H1 (cell line): ENCODE measurements around the gene SRRM3. TPM values are rescaled to one million over a fixed set of nuclear protein-coding genes. Genes with fewer than 3 reads are reported as not detected.

Experiments used
- CTCF ChIA-PET: fragments of 300-600 bp; sonication (Branson Sonifier 250); formaldehyde crosslinking; loops from one replicate; lab custom pipeline; 2021; ENCODE audit not compliant: partially characterized antibody; lab: Charles Lee
- POLR2A ChIA-PET: fragments of 300-600 bp; sonication (Branson Sonifier 250); formaldehyde crosslinking; loops from one replicate; lab custom pipeline; 2021; ENCODE audit warnings: inconsistent platforms; ENCODE audit not compliant: partially characterized antibody; lab: Charles Lee
- DNase-seq, 2 experiments: peaks; one replicate each; pipeline versions ENCODE4 v3.0.0 to v3.0.0-alpha.2; 2010 to 2022; ENCODE audit warnings: low spot score in 2 of 2, low read depth in 1 of 2, mixed read lengths in 1 of 2
- FAIRE-seq: peaks from 2 replicates; lab custom pipeline; 2011; peaks lifted over from hg19 to GRCh38; lab: Jason Lieb, UNC
- H2AFZ ChIP-seq: 2 replicates; pipeline ENCODE4 v1.8.1; 2012; ENCODE audit warnings: low read length, inconsistent platforms
- H2AK5ac ChIP-seq: 2 replicates; pipeline ENCODE4 v1.6.1; 2013; ENCODE audit warnings: low read depth, low read length
- H2BK120ac ChIP-seq: replicated peaks from 2 replicates; pipeline ENCODE3; 2013; ENCODE audit warnings: low read depth, low read length, inconsistent platforms
- H2BK12ac ChIP-seq: 2 replicates; pipeline ENCODE4 v1.6.1; 2013; ENCODE audit warnings: low read depth, low read length
- H2BK15ac ChIP-seq: 2 replicates; pipeline ENCODE4 v1.6.1; 2013; ENCODE audit warnings: low read length
- H2BK20ac ChIP-seq: 2 replicates; pipeline ENCODE4 v1.6.1; 2013; ENCODE audit warnings: low read length
- H2BK5ac ChIP-seq: 2 replicates; pipeline ENCODE4 v1.6.1; 2013; ENCODE audit warnings: low read depth, low read length
- H3K14ac ChIP-seq: 2 replicates; pipeline ENCODE4 v1.6.1; 2013; ENCODE audit warnings: inconsistent platforms; ENCODE audit not compliant: insufficient read length
- H3K18ac ChIP-seq: 2 replicates; pipeline ENCODE4 v1.6.1; 2013; ENCODE audit warnings: low read length; ENCODE audit errors: extremely low read depth
- H3K23ac ChIP-seq: 2 replicates; pipeline ENCODE4 v1.6.1; 2013; ENCODE audit warnings: inconsistent platforms; ENCODE audit not compliant: insufficient read length
- H3K23me2 ChIP-seq: 2 replicates; pipeline ENCODE4 v1.6.1; 2013; ENCODE audit warnings: low read depth, low read length
- H3K27ac ChIP-seq: 2 replicates; pipeline ENCODE4 v1.6.1; 2011; ENCODE audit warnings: low read depth, low read length, inconsistent platforms
- H3K27me3 ChIP-seq, 4 experiments: replicated peaks in 1 of 4; 1 replicate in 1 of 4; 2 replicates in 3 of 4; pipeline versions ENCODE4 v1.6.1 to v1.8.1; 2011 to 2013; ENCODE audit warnings: low read length in 3 of 4, mild to moderate bottlenecking in 3 of 4, inconsistent platforms in 2 of 4, mixed read lengths in 2 of 4, moderate library complexity in 1 of 4; ENCODE audit not compliant: control insufficient read depth in 3 of 4, insufficient read depth in 3 of 4; ENCODE audit errors: extremely low read depth in 1 of 4
- H3K36me3 ChIP-seq, 4 experiments: 2 replicates each; pipeline versions ENCODE4 v1.6.1 to v1.8.1; 2011 to 2013; ENCODE audit warnings: mild to moderate bottlenecking in 4 of 4, low read length in 3 of 4, moderate library complexity in 2 of 4, control low read depth in 1 of 4, inconsistent platforms in 1 of 4; ENCODE audit not compliant: insufficient read depth in 4 of 4, control insufficient read depth in 2 of 4
- H3K4ac ChIP-seq: replicated peaks from 2 replicates; pipeline ENCODE3; 2013; ENCODE audit warnings: low read length, low read depth, mixed read lengths, inconsistent platforms; ENCODE audit not compliant: insufficient read length
- H3K4me1 ChIP-seq, 4 experiments: replicated peaks in 1 of 4; 1 replicate in 1 of 4; 2 replicates in 3 of 4; pipeline versions ENCODE4 v1.6.1 to v1.8.1; 2011 to 2013; ENCODE audit warnings: low read length in 3 of 4, inconsistent platforms in 2 of 4, mixed read lengths in 1 of 4; ENCODE audit not compliant: insufficient read depth in 4 of 4, control insufficient read depth in 3 of 4
- H3K4me2 ChIP-seq, 2 experiments: 2 replicates each; pipeline versions ENCODE4 v1.6.1 to v1.8.1; 2011 to 2013; ENCODE audit warnings: low read depth in 2 of 2, low read length in 2 of 2, control low read depth in 1 of 2, inconsistent platforms in 1 of 2, mild to moderate bottlenecking in 1 of 2; ENCODE audit not compliant: insufficient read depth in 1 of 2
- H3K4me3 ChIP-seq, 4 experiments: fragments of 200-600, 300-600 bp in 1 of 4; sonication (generic), shearing (Covaris generic), sonication (Bioruptor Twin) in 1 of 4; 2 replicates each; pipeline versions ENCODE4 v1.5.1 to v1.8.1; 2011 to 2016; ENCODE audit warnings: low read length in 4 of 4, low read depth in 3 of 4, control low read depth in 2 of 4, inconsistent platforms in 2 of 4, mild to moderate bottlenecking in 2 of 4, mixed read lengths in 1 of 4, moderate library complexity in 1 of 4; ENCODE audit not compliant: insufficient read depth in 2 of 4; ENCODE audit errors: extremely low read depth in 1 of 4
- H3K56ac ChIP-seq: replicated peaks from 2 replicates; pipeline ENCODE3; 2013; ENCODE audit warnings: low read depth, mild to moderate bottlenecking, mixed read lengths, low read length, inconsistent platforms; ENCODE audit not compliant: insufficient read length
- H3K79me1 ChIP-seq: 2 replicates; pipeline ENCODE4 v1.6.1; 2013; ENCODE audit warnings: low read depth, low read length, control low read depth
- H3K79me2 ChIP-seq, 2 experiments: 2 replicates each; pipeline versions ENCODE4 v1.6.1 to v1.8.1; 2012 to 2013; ENCODE audit warnings: low read length in 2 of 2, mild to moderate bottlenecking in 2 of 2, inconsistent platforms in 1 of 2; ENCODE audit not compliant: insufficient read depth in 2 of 2, control insufficient read depth in 1 of 2
- H3K9ac ChIP-seq, 4 experiments: replicated peaks in 1 of 4; 1 replicate in 1 of 4; 2 replicates in 3 of 4; pipeline versions ENCODE4 v1.6.1 to v1.8.1; 2011 to 2013; ENCODE audit warnings: low read depth in 3 of 4, low read length in 3 of 4, control low read depth in 2 of 4, mild to moderate bottlenecking in 2 of 4, moderate library complexity in 2 of 4, inconsistent platforms in 1 of 4; ENCODE audit errors: extremely low read depth in 1 of 4
- H3K9me3 ChIP-seq, 2 experiments: 2 replicates each; pipeline versions ENCODE4 v1.6.1 to v1.8.1; 2012 to 2013; ENCODE audit warnings: mild to moderate bottlenecking in 2 of 2, moderate library complexity in 2 of 2, control low read depth in 1 of 2, inconsistent platforms in 1 of 2, low read depth in 1 of 2, low read length in 1 of 2, mixed read lengths in 1 of 2; ENCODE audit not compliant: insufficient read depth in 2 of 2
- H4K20me1 ChIP-seq, 2 experiments: replicated peaks in 1 of 2; 2 replicates each; pipeline versions ENCODE3 to v1.8.1; 2011 to 2013; ENCODE audit warnings: inconsistent platforms in 2 of 2, low read length in 2 of 2, mild to moderate bottlenecking in 1 of 2; ENCODE audit not compliant: insufficient read depth in 2 of 2, control insufficient read depth in 1 of 2
- H4K5ac ChIP-seq: 2 replicates; pipeline ENCODE4 v1.6.1; 2013; ENCODE audit warnings: low read length, low read depth, mixed read lengths, inconsistent platforms; ENCODE audit not compliant: insufficient read length
- H4K8ac ChIP-seq: 2 replicates; pipeline ENCODE4 v1.8.0; 2013; ENCODE audit warnings: mild to moderate bottlenecking, moderate library complexity, low read length, inconsistent platforms; ENCODE audit not compliant: insufficient read depth; ENCODE audit errors: extremely low read depth
- H4K91ac ChIP-seq: replicated peaks from 2 replicates; pipeline ENCODE3; 2013; ENCODE audit warnings: low read length, mixed read lengths, inconsistent platforms; ENCODE audit not compliant: insufficient read length
- BCL11A ChIP-seq, 2 experiments: IDR thresholded peaks; one replicate each; pipeline ENCODE4 v1.6.1; 2011; ENCODE audit warnings: low read depth in 2 of 2, low read length in 2 of 2, mild to moderate bottlenecking in 2 of 2
- JUN ChIP-seq: IDR thresholded peaks from 2 replicates; pipeline ENCODE4 v1.6.1; 2011; ENCODE audit warnings: low read depth, mild to moderate bottlenecking, improper control_type of control experiment, low read length
- JUND ChIP-seq: IDR thresholded peaks from 2 replicates; pipeline ENCODE4 v1.6.1; 2011; ENCODE audit warnings: mild to moderate bottlenecking, improper control_type of control experiment, low read length
- SP4 ChIP-seq: IDR thresholded peaks from 2 replicates; pipeline ENCODE4 v1.6.1; 2012; ENCODE audit warnings: low read length, inconsistent platforms
- TAF7 ChIP-seq: optimal IDR thresholded peaks from 2 replicates; pipeline ENCODE3; 2011; ENCODE audit warnings: low read depth, mild to moderate bottlenecking, inconsistent platforms, low read length, moderate library complexity, borderline replicate concordance
- TBP ChIP-seq: IDR thresholded peaks from 2 replicates; pipeline ENCODE4 v1.6.1; 2011; ENCODE audit warnings: low read depth, low read length, improper control_type of control experiment
- WGBS, 2 experiments: shearing (Covaris generic) in 1 of 2; methylation state at CpG; one replicate each; pipeline versions ENCODE4 v1.1.6 to v1.1.7; 2013 to 2015; ENCODE audit warnings: low lambda C conversion rate in 2 of 2, mixed read lengths in 2 of 2, inconsistent platforms in 1 of 2, low coverage in 1 of 2, missing lambda C conversion rate in 1 of 2; ENCODE audit not compliant: insufficient replicate concordance in 2 of 2, insufficient coverage in 1 of 2, insufficient read length in 1 of 2; ENCODE audit errors: extremely low coverage in 1 of 2, missing lambda C conversion rate in 1 of 2; 5-methylcytosine and 5-hydroxymethylcytosine counted together
- polyA plus RNA-seq, 7 experiments: library from polyadenylated mRNA; depleted of rRNA in 3 of 7; stranded (reverse) in 5 of 7; unstranded in 2 of 7; fragments of >200 nt in 5 of 7; fragments of 200-250 nt in 2 of 7; gene quantifications; 1 replicate in 5 of 7; 2 replicates in 1 of 7; 4 replicates in 1 of 7; pipeline versions ENCODE4 v1.2.1 to v1.2.3, GENCODE V29; 2011 to 2013; ENCODE audit warnings: missing spikeins in 2 of 7, mixed read lengths in 2 of 7
- total RNA-seq: library from RNA; stranded (reverse); fragmentation: NEBNext Ultra II Directional; extraction: Animal tissue kit (Norgen Biotek cat#: 25700); gene quantifications from 2 replicates; pipeline ENCODE4 v1.2.1, GENCODE V29; 2021

Gene SRRM3
- total and polyA plus RNA-seq, 2 of the 8 experiments (the other 6 are each of a cell fraction or from before 2014, with no cell fraction given) = 10.4 to 17.4 TPM

GRCh38 chr7:76269895-76270294 lies 68.2 kb downstream of the SRRM3 start:
- H3K4me1 ChIP-seq = peaks cover 7 to 32% (median 22%) of the 10 kb centered on the region in 4 experiments
- H2BK20ac ChIP-seq = no peak overlapping the region
- ChIA-PET CTCF (interaction anchor here (0.6 to 4.8 kb wide), 13 partner anchors 9 to 103 kb away, joined by 3 to 26 read pairs (median 4); partner anchors contain the start of gene SRRM3), POLR2A (interaction anchor here (1.2 to 2.1 kb wide), 6 partner anchors 12 to 50 kb away, joined by 3 to 11 read pairs (median 6); no protein-coding TSS in a partner anchor)
- no peaks in the 10 kb centered on the region for H4K20me1 ChIP-seq
- no peak overlapping the region; a peak in 1 of 4 replicates for H3K4me2 ChIP-seq
- FAIRE-seq (no peak), DNase-seq (no peak)
- 42% methylated on average over 5 of the region's 5 CpGs; no CpG with 5 or more reads in 1 of the 2 experiments for WGBS, 2 experiments
- no peak overlapping the region for H2BK15ac ChIP-seq
- H3K56ac ChIP-seq = no peak overlapping the region
- H2AK5ac ChIP-seq = no peak overlapping the region
- H2BK12ac ChIP-seq = no peak overlapping the region; the same call in 1 of the 2 replicates
- no peak overlapping the region for H4K91ac ChIP-seq
- H2BK120ac ChIP-seq = no peak overlapping the region
- H3K27me3 ChIP-seq = peaks cover 0 to 5% (median 3%) of the 10 kb centered on the region in 4 experiments; a peak in 4 of 7 replicates
- no peak overlapping the region for H4K5ac ChIP-seq
- 0 out of 7 replicates have a peak overlapping the region, but pooled peaks of 1 of the 4 experiments have one; percentile 10 for H3K9ac ChIP-seq
- H2AFZ ChIP-seq = no peak overlapping the region
- peaks cover 10% of the 10 kb centered on the region; the same call in 1 of the 2 replicates for H3K23me2 ChIP-seq
- no peak overlapping the region; the same call in 1 of the 2 replicates for H4K8ac ChIP-seq
- H3K36me3 ChIP-seq = no peaks in the 10 kb centered on the region
- no peak overlapping the region for H3K4ac ChIP-seq
- no peak overlapping the region for H3K23ac ChIP-seq
- no peaks in the 10 kb centered on the region for H3K9me3 ChIP-seq
- H3K14ac ChIP-seq = no peak overlapping the region
- no peak overlapping the region; the same call in 1 of the 2 replicates for H3K18ac ChIP-seq
- no peak overlapping the region for H3K4me3 ChIP-seq
- no peak overlapping the region for H3K27ac ChIP-seq
- 0 out of 2 replicates have a peak overlapping the region, but pooled peaks have one; percentile 4 for H2BK5ac ChIP-seq
- no peaks in the 10 kb centered on the region for H3K79me2 ChIP-seq
- no peaks in the 10 kb centered on the region for H3K79me1 ChIP-seq
- TF ChIP-seq SP4 (no peak), JUND (no peak), TBP (peak; percentile 75), TAF7 (no peak), JUN (no peak), BCL11A (IDR thresholded peaks at IDR 0.05; ENCODE audit: low read depth in 2 of 2, low read length in 2 of 2) (no peak)
